GM15510 (cell line): Measurements from ENCODE around the gene SORCS2.

Experiments
- POLR2A ChIP-seq: IDR thresholded peaks from 3 replicates; pipeline ENCODE4 v1.6.1; 2011; ENCODE audit warnings: borderline replicate concordance; ENCODE audit not compliant: insufficient read length; ENCODE audit errors: extremely low read depth

SORCS2 gene

GRCh38 chr4:7691061-7691460, 498.7 kb downstream of the SORCS2 start:
- TF ChIP-seq POLR2A, result no peak

DNA sequence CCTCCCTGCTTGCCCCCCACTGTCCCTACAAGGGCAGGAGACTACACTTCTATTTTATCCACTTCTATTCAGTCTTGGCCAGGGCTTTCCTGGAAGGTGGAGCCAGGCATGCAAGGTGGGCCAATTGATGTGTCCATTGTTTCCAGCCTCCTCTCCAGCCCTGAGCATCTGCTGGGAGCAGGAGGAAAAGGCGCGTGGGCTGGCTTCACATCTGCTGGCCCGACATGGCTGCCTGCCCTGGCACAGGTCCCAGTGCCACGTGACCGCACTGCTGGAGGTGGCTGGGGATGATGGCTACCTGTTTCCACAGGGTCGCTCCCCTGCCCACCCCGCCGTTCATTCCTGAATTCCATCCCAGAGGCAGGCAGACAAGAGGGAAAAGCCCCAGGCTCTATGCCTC, 499.6 kb downstream of the SORCS2 start:
- TF ChIP-seq POLR2A, result no peak

DNA sequence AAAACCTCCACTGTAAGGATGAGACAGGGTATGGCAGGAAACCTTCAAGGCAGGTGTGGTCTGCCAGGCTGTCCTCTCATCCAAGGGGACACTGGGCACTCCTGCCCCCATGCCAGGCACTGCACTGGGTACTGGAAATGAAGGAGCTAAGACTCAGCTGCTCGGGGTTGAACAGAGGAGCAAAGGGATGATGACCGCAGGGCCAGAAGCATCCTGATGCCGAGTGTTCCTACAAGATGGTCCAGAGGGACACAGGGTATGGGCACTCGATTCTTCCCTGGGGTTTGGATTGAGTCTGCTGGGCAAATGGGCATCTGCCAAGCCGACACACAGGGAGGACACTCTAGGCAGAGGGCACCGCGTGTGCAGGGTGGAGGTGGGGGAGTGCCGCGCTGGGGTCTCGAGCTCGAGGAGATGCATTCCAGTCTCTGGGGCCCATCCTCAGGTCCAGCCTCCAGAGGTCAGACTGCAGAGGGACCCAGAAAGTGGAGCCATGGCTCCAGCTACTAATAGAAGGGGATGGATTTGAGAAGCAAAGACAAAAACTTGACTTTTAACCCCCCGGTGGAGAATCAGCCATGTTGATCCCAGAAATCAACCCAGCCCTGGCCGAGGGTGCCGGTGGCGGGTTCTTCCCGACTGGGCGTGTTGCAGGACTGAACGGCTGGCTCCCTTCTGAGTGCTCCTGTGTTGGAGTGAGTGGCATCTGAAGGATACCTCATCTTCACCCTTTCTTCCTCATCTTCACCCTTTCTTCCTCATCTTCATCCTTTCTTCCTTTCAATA, 500.3 kb downstream of the SORCS2 start:
- no peak for TF ChIP-seq POLR2A

GRCh38 chr4:7693237-7693608, 500.9 kb downstream of the SORCS2 start:
- TF ChIP-seq POLR2A, result no peak

GRCh38 chr4:7693711-7694110, 501.4 kb downstream of the SORCS2 start:
- no peak for TF ChIP-seq POLR2A

- no peak for TF ChIP-seq POLR2A
These were observed 502.0 kb downstream of the SORCS2 start for GRCh38 chr4:7694324-7694723.

DNA sequence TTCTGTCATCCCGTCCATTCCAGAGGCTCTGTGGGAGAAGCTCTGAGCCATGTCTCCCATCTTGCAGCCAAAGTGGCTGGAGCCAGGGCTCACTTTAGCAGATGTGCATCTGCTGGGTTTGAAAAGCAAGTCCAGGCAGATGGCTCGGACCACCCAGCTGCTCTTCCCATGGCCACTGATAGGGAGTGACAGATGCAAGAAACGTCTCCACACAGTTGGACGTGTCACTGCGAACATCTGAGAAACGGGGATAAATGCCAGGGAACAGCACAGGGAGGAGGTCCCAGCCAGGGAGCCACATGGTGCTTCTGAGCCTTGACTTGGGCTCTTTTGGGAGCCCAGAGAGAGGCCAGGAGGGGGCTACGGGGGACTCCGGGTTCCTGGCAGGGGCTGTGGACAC, 505.0 kb downstream of the SORCS2 start:
- no peak for TF ChIP-seq POLR2A

DNA sequence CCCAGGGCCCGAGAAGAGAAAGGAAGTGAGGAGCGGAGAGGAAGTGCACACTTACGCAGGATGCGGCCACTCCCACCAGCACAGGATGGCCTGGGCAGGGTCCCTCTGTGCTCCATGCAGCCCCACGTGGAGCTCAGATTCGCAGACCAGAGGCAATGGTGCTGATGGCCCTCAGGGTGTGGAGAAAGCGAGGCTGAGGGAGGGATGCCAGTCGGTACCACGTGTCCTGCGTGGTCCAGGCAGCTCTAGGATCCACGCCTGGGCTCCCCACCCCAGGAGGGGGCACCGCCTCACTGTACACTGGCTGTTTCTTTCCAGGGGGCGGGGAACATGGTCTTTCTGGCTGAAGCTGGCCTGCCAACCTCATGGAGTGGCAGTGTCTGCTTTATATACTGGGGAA, 505.5 kb downstream of the SORCS2 start:
- TF ChIP-seq POLR2A, result no peak

GRCh38 chr4:7698584-7698983, 506.2 kb downstream of the SORCS2 start:
- TF ChIP-seq POLR2A, result no peak

DNA sequence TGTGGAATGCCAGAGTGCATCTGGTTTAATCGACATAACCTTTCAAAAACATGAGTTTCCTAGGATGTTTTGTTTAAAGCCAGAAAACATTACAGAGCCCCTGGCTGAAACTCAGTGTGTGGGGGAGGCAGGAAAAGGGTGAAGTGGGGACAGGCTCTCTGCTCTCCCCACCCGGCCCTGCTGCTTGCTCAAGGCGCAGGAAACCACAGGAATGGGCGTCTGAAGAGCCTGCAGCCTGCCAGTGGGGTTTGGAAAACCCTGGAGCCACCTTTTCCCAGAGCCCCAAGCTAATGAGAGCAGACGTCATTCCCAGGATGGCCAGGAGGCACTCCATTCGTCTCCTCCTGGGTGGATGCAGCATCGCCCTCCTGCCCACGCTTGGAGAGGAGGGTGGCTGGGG, 506.7 kb downstream of the SORCS2 start:
- no peak for TF ChIP-seq POLR2A

GRCh38 chr4:7699825-7700224, 507.5 kb downstream of the SORCS2 start:
- no peak for TF ChIP-seq POLR2A

GRCh38 chr4:7700665-7701064, 508.3 kb downstream of the SORCS2 start:
- TF ChIP-seq POLR2A, result no peak

DNA sequence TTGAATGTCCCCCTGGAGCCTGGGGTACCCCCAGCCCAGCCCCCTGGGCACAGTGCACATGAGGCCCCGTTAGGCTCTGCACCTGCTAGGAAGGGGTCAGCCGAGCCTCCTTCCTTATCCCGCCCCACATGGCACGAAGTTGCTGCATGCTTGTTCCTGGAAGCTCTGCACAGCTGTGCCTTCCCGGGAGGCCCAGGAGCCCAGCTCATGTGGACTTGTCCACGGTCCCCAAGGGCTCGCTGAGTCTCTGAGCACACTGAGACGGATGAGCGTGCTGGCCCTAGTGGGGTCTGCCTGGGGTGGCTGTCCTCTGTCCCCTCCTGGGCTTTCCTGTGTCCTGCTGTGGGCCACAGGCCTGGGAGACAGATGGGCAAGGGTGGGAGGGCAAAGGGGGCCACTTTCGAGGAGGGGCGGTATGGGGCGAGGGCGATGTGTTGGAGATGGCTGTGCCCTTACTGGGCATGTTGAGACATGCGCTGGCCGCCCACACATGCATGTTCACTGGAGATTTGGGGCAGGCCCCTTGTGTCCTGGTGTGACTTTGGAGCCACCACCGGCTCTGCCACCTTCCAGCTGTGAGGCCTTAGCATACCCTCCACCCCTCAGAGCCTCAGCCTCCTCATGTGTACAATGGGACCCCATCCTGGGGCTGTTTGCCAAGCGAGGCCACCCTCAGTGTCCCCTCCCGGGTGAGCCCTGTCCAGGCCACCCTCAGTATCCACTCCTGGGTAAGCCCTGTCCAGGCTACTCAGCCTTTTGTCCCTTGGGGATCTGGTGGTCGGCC, 509.7 kb downstream of the SORCS2 start:
- TF ChIP-seq POLR2A, result no peak

- TF ChIP-seq POLR2A, result no peak
These were observed 511.4 kb downstream of the SORCS2 start for GRCh38 chr4:7703688-7704087.

DNA sequence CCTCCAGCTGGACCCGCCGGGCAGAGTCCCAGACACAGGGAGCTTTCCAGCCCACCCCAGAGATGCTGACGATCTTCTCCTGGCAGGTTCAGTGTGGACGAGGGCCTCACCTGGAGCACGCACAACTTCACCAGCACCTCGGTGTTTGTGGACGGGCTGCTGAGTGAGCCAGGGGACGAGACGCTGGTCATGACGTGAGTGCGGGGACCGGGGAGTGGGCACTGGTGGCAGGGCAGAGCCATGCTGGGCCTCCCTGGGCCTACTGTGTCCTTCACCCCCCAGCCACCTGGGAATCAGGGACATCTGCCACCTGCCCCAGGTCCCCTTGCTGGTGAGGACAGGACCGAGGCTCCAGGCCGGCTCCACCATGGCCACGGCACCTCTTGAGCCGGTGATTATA, 511.8 kb downstream of the SORCS2 start:
- TF ChIP-seq POLR2A, result no peak

GRCh38 chr4:7704625-7705024, 512.3 kb downstream of the SORCS2 start:
- no peak for TF ChIP-seq POLR2A
